ENCODE measurements around the gene LEMD3. TPM values are rescaled to one million over a fixed set of nuclear protein-coding genes. Genes with fewer than 3 reads are reported as not detected.

Gene LEMD3
- total RNA-seq, 2 donors from 2014 or later: 39.4 to 39.9 TPM

- Mint-ChIP-seq H3K27me3 (peaks cover 21 to 36% of the 10 kb centered on the region in 2 donors), H3K36me3 (no peaks in the 10 kb centered on the region), H3K4me3 (no peak overlapping the region), H3K9me3 (no peaks in the 10 kb centered on the region), H3K4me1 (ENCODE audit: low read depth in 2 of 2) (peaks cover 17 to 18% of the 10 kb centered on the region in 2 donors), H3K27ac (no peak overlapping the region)
- ATAC-seq: no peak
- no peak for DNase-seq (ENCODE audit: low spot score)
Observed at GRCh38 chr12:65152596-65152995, 16.8 kb upstream of the LEMD3 start.

GRCh38 chr12:65155784-65156183 lies 13.6 kb upstream of the LEMD3 start:
- peaks cover 13 to 14% of the 10 kb centered on the region in 2 donors for H3K4me1 Mint-ChIP-seq (ENCODE audit: low read depth in 2 of 2)
- DNase-seq (ENCODE audit: low spot score) (peak; percentile 60), ATAC-seq (peak; percentile 72 to 78)
- no peaks in the 10 kb centered on the region for H3K36me3 Mint-ChIP-seq
- peaks cover 23 to 29% of the 10 kb centered on the region in 2 donors for H3K27me3 Mint-ChIP-seq
- peak overlapping the region; percentile 56 for H3K4me3 Mint-ChIP-seq
- peak overlapping the region; percentile 84 to 97 for H3K27ac Mint-ChIP-seq
- H3K9me3 Mint-ChIP-seq: no peaks in the 10 kb centered on the region

GRCh38 chr12:65156366-65156841 lies 13.0 kb upstream of the LEMD3 start:
- no peaks in the 10 kb centered on the region for H3K36me3 Mint-ChIP-seq
- peak overlapping the region; percentile 84 to 97 for H3K27ac Mint-ChIP-seq
- H3K4me3 Mint-ChIP-seq: peak overlapping the region; percentile 56
- no peaks in the 10 kb centered on the region for H3K9me3 Mint-ChIP-seq
- peaks cover 11 to 13% of the 10 kb centered on the region in 2 donors for H3K4me1 Mint-ChIP-seq (ENCODE audit: low read depth in 2 of 2)
- ATAC-seq (peak; percentile 88 to 91), DNase-seq (ENCODE audit: low spot score) (no peak)
- peaks cover 26 to 29% of the 10 kb centered on the region in 2 donors for H3K27me3 Mint-ChIP-seq

GRCh38 chr12:65157091-65157490 lies 12.3 kb upstream of the LEMD3 start:
- no peak for DNase-seq (ENCODE audit: low spot score)
- Mint-ChIP-seq H3K27ac (peak overlapping the region; percentile 84 to 97), H3K36me3 (no peaks in the 10 kb centered on the region), H3K4me3 (peak overlapping the region; percentile 56), H3K27me3 (peaks cover 22 to 23% of the 10 kb centered on the region in 2 donors), H3K9me3 (no peaks in the 10 kb centered on the region), H3K4me1 (ENCODE audit: low read depth in 2 of 2) (peaks cover 11 to 13% of the 10 kb centered on the region in 2 donors)
- no peak for ATAC-seq

GRCh38 chr12:65162609-65163008 lies 6.8 kb upstream of the LEMD3 start:
- DNase-seq (ENCODE audit: low spot score) (no peak), ATAC-seq (peak in 1 of 2 donors; percentile 73)
- no peak overlapping the region for H3K27ac Mint-ChIP-seq
- no peaks in the 10 kb centered on the region for H3K9me3 Mint-ChIP-seq
- peaks cover 25 to 27% of the 10 kb centered on the region in 2 donors for H3K27me3 Mint-ChIP-seq
- no peak overlapping the region for H3K4me3 Mint-ChIP-seq
- H3K36me3 Mint-ChIP-seq: no peaks in the 10 kb centered on the region
- H3K4me1 Mint-ChIP-seq (ENCODE audit: low read depth in 2 of 2): peaks cover 0 to 12% of the 10 kb centered on the region in 2 donors

- Mint-ChIP-seq H3K36me3 (no peaks in the 10 kb centered on the region), H3K27ac (no peak overlapping the region), H3K4me3 (no peak overlapping the region), H3K4me1 (ENCODE audit: low read depth in 2 of 2) (peaks cover 0 to 12% of the 10 kb centered on the region in 2 donors), H3K27me3 (peaks cover 25 to 27% of the 10 kb centered on the region in 2 donors), H3K9me3 (no peaks in the 10 kb centered on the region)
- DNase-seq (ENCODE audit: low spot score): no peak
- ATAC-seq: no peak
Observed at GRCh38 chr12:65164244-65164643, 5.1 kb upstream of the LEMD3 start.

GRCh38 chr12:65164774-65165173 lies 4.6 kb upstream of the LEMD3 start:
- Mint-ChIP-seq H3K36me3 (no peaks in the 10 kb centered on the region), H3K4me3 (no peak overlapping the region), H3K4me1 (ENCODE audit: low read depth in 2 of 2) (peaks cover 0 to 12% of the 10 kb centered on the region in 2 donors), H3K9me3 (no peaks in the 10 kb centered on the region), H3K27ac (no peak overlapping the region), H3K27me3 (peaks cover 23 to 25% of the 10 kb centered on the region in 2 donors)
- DNase-seq (ENCODE audit: low spot score) (no peak), ATAC-seq (no peak)

GRCh38 chr12:65168681-65169319 lies 583 bp upstream of the LEMD3 start:
- H3K27me3 Mint-ChIP-seq: peaks cover 3 to 6% of the 10 kb centered on the region in 2 donors
- H3K4me3 Mint-ChIP-seq: peak overlapping the region; percentile 96
- H3K4me1 Mint-ChIP-seq (ENCODE audit: low read depth in 2 of 2): peaks cover 11 to 23% of the 10 kb centered on the region in 2 donors
- peak overlapping the region; percentile 87 to 94 for H3K27ac Mint-ChIP-seq
- no peaks in the 10 kb centered on the region for H3K36me3 Mint-ChIP-seq
- no peak for DNase-seq (ENCODE audit: low spot score)
- H3K9me3 Mint-ChIP-seq: no peaks in the 10 kb centered on the region
- no peak for ATAC-seq

- ATAC-seq (peak; percentile 70 to 72), DNase-seq (ENCODE audit: low spot score) (peak; percentile 73)
- H3K4me1 Mint-ChIP-seq (ENCODE audit: low read depth in 2 of 2): peaks cover 11 to 23% of the 10 kb centered on the region in 2 donors
- no peaks in the 10 kb centered on the region for H3K9me3 Mint-ChIP-seq
- H3K4me3 Mint-ChIP-seq: peak overlapping the region; percentile 96
- peak overlapping the region; percentile 87 to 94 for H3K27ac Mint-ChIP-seq
- H3K36me3 Mint-ChIP-seq: no peaks in the 10 kb centered on the region
- H3K27me3 Mint-ChIP-seq: peaks cover 2 to 6% of the 10 kb centered on the region in 2 donors
Observed at GRCh38 chr12:65170209-65170881, 962 bp downstream of the LEMD3 start.

- Mint-ChIP-seq H3K4me1 (ENCODE audit: low read depth in 2 of 2) (peaks cover 11 to 23% of the 10 kb centered on the region in 2 donors), H3K4me3 (peak overlapping the region; percentile 96), H3K36me3 (no peaks in the 10 kb centered on the region), H3K27me3 (peaks cover under 1 to 3% of the 10 kb centered on the region in 2 donors), H3K27ac (peak overlapping the region; percentile 87 to 94), H3K9me3 (no peaks in the 10 kb centered on the region)
- ATAC-seq (no peak), DNase-seq (ENCODE audit: low spot score) (no peak)
Observed at GRCh38 chr12:65171073-65171472, 1.7 kb downstream of the LEMD3 start.

GRCh38 chr12:65171870-65172269 lies 2.5 kb downstream of the LEMD3 start:
- no peaks in the 10 kb centered on the region for H3K36me3 Mint-ChIP-seq
- H3K27ac Mint-ChIP-seq: peak overlapping the region in 1 of 2 donors; percentile 69
- peaks cover 11 to 23% of the 10 kb centered on the region in 2 donors for H3K4me1 Mint-ChIP-seq (ENCODE audit: low read depth in 2 of 2)
- H3K27me3 Mint-ChIP-seq: no peaks in the 10 kb centered on the region
- H3K4me3 Mint-ChIP-seq: peak overlapping the region; percentile 74
- no peaks in the 10 kb centered on the region for H3K9me3 Mint-ChIP-seq
- no peak for DNase-seq (ENCODE audit: low spot score)
- ATAC-seq: no peak

- no peak overlapping the region for H3K4me3 Mint-ChIP-seq
- peaks cover 11 to 23% of the 10 kb centered on the region in 2 donors for H3K4me1 Mint-ChIP-seq (ENCODE audit: low read depth in 2 of 2)
- H3K27ac Mint-ChIP-seq: no peak overlapping the region
- DNase-seq (ENCODE audit: low spot score) (no peak), ATAC-seq (no peak)
- no peaks in the 10 kb centered on the region for H3K27me3 Mint-ChIP-seq
- no peaks in the 10 kb centered on the region for H3K36me3 Mint-ChIP-seq
- H3K9me3 Mint-ChIP-seq: no peaks in the 10 kb centered on the region
Observed at GRCh38 chr12:65175385-65175784, 6.0 kb downstream of the LEMD3 start.

GRCh38 chr12:65182012-65182739 lies 12.8 kb downstream of the LEMD3 start:
- Mint-ChIP-seq H3K27ac (no peak overlapping the region), H3K36me3 (no peaks in the 10 kb centered on the region), H3K27me3 (no peaks in the 10 kb centered on the region), H3K4me3 (no peak overlapping the region), H3K9me3 (no peaks in the 10 kb centered on the region), H3K4me1 (ENCODE audit: low read depth in 2 of 2) (peaks cover 32 to 44% of the 10 kb centered on the region in 2 donors)
- DNase-seq (ENCODE audit: low spot score): no peak
- ATAC-seq: no peak
